Central memory CD4-positive, alpha-beta T cell (primary cell): Measurements from ENCODE around the gene ERN1.

Experiments used
- DNase-seq: peaks from one replicate; pipeline ENCODE4 v3.0.0; 2022

Gene ERN1

DNA sequence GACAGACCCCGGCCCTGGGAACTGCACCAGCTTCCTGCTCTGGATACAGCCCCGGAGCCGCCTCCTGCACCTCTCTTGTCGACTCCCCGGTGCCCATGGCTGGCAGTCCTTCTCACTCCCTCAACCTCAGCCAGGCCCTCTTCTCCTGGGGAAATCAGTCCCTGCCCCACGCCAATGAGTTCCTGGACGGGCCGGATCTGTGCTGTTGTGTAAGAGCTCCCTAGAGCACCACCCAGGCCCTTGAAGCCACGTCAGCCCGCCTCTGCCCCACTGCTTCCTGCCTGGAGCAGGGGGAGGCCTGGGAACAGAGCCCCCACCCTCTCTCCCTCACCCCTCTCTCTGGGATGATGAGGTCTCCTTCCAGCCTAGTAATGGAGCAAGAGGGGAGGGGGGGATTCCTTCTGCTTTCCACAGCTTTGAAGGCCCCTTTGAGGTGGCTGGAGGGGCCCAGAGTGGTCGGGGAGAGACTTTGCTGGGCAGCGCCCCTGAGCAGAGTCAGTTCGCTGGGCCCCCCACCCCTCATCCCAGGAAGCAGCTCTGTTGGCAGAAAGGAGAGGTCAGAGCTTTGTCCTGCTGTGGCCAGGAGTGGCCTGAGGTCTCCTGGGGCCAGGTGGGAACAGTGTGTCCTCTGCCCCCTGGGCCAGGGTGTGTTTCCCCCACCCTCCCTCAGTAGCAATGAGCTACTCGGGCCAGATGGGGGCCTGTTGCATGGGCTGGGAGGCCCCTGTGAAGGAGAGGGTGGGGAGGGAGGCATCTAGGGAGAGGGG, 128.0 kb downstream of the ERN1 start:
- no peak for DNase-seq

DNA sequence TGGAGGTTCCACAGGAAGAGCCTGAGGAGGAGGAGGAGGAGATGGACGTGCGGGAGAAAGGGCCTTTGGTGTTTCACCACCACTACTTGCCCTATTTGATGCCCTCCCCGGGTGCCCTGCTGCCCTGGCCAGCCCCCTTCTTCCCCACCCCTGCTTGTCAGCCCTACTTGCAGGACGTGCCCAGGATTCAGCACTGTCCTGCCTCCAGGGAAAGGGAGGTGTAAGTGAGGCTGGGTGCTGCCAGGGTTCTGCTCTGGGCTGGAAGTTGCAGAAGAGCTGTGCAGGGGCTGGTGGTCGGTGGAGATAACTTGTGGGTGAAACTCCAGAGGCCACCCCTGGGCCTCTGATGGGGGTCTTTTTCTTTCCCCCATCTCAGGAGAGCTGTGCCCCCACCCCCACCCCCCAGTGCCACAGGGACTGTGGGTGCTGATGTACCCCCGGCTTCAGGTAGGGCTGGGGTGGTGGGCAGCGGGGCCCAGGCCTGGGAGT, 128.8 kb downstream of the ERN1 start:
- no peak for DNase-seq

DNA sequence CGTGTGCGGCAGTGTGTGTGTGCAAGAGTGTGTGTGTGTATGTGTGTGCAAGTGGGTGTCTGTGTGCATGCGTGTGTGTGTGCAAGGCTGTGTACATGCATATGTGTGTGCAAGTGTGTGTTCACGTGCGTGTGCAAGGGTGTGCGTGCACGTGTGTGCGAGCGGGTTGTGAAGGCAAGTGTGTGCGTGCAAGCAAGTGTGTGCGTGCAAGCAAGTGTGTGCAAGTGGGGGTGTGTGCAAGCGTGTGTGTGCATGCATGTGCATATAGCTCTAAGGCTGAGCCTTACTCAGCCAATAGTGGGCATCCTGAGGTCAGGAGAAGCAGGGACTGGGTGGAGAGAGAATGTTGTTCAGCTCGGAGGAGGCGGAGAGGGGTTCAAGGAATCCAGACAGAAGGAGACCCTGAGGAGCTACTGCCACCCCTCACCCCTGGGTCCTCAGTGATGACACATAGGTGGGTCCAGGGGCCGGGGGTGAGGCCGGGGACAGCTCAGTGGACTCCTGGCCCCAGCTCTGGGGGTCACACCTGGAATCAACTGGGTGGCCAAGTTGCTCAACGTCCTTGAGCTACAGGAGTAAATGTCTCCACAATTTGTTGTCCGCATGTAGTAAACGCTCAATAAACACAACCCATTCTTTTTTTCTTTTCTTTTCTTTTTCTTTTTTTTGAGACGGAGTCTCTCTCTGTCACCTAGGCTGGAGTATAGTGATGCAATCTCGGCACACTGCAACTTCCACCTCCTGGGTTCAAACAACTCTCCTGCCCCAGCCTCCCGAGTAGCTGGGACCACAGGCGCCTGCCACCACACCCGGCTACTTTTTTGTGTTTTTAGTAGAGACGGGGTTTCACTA, 130.0 kb downstream of the ERN1 start:
- DNase-seq = no peak

DNA sequence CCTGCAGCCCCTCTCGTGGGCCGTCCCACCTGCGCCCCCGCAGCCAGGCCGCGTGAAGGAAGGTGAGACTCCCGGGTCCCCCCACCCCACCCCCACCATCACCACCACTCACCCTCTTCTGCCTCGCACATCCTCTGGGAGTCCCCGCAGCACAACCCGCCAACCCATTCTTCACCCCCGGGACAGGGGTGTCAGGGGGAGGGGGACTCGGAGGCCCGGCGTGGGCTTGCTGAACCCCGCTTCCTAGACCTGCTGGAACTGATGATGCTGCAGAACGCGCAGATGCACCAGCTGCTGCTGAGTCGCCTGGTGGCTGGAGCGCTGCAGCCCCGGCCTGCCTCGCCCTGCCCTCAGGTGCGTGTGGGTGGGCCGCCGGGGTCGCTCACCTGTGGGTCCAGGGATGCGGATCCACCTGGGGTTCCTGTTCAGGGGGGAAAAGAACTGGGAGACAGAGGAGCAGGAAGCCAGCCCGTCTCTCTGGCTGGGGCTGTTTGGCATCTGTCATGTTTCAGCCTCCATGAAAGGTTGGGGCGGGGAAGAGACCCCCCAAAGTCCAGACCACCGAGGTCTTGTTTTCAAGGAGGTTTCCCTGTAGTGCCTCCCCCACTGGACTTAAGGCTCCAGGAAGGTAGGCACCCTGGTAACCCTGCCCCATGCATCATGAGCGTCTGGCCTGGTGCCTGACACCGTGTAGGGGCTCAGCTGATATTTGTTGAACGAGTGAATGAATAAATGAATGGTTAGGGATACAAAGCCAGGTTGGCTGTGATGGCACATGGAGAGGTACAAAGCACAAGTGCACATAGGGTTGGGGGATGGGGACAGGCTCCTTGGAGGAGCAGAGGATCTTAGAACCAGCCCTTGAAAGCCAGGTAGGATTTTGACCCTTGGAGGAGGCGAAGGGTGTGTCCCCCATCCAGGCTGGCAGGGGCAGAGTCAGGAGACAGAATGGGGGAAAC, 130.9 kb downstream of the ERN1 start:
- peak; percentile 24 for DNase-seq

DNA sequence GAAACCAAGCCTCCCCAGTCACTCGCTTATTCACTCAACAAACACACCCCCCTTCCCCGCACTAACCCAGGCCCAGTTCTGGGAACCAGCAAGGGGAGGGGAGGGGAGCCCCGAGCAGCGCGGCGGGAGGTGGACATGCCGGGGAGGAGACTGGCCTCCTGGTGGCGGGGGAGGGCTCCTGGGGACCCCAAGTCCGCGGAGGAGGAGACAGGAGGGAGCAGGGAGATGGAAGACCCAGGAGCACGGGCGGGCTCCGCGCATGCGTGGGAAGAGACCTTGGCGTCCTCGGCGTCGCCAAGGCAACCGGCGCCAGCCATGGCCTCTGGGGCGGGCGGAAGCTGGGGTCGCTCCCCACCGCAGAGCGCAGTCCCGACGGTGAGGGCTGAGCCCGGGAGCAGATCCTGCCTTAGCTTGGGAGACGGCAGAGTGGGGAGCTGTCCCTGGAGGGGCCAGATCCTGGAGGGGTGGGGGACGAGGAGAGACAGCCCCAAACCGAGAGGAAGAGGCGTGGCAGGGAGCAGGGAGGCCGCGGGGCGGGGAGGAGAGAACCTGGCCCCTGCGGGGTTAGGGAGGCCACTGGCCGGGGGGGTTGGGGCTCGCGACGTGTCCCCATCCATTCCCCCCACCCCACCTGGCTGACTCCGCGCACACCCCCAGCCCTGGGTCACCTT, 131.8 kb downstream of the ERN1 start, which contains the start of gene PRR29:
TSS of gene PRR29 (plus strand) at position 302 of the 671 bp plus-strand sequence. CDS start at position 316, 14 bp downstream.
- peak; percentile 73 for DNase-seq

DNA sequence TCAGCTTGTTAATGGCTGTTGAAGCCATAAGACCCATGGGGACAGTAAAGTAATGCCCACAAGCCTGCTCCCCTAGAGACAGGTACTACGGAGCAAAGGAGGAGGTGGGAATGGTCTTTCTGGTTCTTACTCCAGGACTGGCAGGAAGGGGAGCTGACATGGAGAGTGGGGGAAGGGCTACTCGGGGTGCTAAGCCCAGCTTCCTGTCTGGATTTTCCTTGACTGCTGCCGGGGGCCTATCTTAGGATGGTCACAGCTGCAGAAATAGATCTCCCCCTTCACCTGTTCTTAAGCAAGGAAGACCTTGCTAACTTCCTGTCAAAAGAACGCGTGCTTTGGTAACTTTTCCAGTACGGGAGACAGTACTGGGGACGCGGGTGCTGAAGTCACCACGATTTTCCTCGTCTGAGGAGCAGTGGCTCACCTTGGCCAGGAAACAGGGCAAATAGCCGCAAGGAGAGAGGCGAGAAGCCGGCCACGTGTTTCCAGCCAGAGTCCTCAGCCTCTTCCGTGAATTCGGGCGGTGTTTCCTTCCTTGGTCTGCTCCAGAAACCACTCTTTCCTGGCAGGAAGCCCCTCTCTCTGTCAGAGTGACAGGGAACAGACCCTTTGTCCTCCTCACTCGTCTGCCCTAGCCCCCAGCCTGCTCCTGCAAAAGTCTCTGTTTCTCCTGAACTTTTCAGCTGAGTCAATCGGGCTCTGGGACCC, 132.4 kb downstream of the ERN1 start:
- no peak for DNase-seq

DNA sequence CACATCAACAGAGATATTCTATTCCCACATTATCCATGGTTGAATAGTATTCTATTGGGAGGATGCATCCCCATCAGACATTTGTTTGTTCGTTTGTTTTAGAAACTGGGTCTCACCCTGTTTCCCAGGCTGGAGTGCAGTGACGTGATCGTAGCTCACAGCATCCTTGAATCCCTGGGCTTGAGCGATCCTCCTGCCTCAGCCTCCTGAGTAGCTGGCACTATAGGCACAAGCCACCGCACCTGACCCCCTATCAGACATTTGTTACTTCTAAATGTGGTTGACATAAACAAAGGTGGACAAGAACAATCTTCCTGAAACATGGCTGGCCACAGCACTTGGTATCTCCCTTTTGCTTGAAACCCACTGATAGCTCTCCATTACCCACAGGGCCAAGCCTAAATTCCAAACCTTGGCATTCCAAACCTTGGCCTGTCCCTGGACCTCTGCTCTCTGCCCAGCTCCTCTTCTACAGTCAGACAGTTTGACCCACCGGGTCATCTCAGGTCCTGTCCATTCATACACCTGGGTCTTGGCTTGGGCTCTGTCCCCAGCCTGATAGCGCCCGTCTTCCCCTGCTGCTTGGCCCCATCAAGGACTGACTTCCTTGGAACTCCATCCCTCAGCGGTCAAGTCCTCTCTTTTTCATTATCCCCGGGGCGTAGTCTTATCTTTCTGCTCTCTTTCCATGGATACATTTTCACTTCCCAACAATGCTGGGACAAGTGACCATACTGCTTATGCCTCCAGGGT, 133.3 kb downstream of the ERN1 start:
- no peak for DNase-seq

DNA sequence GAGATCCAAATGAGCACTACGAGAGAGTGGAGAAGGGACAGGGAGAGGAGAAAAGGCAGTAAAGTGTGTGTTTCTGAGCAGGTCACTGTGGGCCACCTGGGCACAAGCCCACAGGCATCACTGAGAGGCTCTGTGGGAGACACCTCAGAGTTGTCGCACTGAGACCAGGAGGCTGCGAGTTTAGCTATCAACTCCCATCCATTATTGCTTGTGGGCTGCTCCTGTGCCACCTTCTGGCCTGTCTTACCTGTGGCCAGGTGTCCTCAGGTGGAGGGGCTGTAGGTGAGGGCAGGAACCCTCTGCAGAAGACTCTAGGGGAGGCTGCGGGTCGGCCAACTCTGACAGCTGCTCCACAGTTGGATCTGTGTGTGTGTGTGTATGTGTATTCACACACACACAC, 134.3 kb downstream of the ERN1 start:
- DNase-seq = no peak

DNA sequence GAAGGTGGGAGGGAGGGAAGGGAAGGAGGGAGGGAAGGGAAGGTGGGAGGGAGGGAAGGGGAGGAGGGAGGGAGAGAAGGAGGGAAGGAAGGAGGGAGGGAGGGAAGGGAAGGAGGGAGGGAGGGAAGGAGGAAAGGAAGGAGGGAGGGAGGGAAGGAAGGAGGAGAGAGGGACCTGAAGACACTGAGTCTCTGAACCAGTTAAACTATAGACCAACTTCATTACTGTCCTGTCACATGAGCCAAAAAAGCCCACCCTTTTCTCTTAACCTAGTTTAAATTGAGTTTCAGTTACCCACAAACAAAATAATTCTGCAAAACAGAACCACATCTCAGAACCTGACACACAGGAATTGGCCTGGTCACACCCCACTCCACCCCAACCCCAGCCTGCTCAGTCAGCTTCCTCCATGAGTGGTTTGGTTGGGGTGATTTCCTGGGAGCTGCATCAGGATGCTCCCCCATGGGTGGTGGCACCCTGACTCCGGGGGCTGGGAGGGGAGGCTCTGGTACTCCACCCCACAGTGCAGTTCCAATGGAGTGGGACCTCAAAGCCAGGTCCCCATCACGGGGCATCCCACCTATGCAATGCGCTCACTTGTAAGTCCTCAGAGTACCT, 136.5 kb downstream of the ERN1 start:
- DNase-seq = peak; percentile 51

DNA sequence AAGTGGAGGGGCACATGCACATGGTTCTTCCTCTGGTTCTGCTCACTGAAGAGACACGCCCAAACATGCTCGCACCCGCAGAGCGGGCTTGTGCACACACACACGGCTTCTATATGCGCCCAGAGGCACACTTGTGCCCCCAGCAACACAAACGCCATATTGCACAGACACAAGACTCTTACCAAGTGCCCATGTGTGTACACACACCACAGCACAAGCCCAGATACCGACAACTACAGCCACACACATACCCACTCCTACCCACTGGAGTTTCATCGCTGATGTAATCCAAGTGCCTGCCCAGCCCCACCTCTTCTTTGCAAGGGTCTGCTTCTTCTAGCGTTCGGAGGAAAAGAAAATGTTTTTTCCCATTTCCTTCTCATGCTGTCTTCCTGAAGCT, 138.3 kb downstream of the ERN1 start:
- DNase-seq = no peak

DNA sequence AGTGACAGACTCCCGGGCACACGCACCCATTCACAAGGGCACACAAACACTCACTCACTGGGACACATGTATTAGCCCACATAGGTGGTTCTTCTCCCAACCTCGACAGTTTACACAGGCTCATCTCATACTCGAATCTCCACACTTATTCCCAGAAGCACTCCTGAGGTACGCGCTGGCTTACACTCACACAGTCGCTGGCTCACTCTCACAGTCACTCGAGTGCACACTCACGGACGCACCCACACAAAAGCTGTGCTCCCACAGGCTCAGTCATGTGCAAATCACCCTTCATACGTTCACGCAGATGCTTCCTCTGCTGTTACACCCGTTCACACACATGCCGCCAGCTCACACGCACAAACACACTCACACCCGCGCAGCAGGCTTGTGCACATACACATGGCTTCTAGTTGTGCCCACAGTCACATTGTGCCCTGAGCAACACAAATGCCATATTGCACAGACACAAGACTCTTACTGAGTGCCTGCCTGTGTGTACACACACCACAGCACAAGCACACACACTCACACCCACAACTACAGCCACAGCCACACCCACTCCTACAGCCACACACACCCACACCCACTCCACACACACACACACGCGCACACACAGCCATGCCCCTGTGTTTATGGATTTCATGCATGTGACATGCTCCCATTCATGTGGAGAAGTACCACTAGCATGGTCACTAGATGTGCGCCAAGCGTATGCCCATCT, 140.2 kb downstream of the ERN1 start:
- no peak for DNase-seq
